HFFc6 (cell line): Measurements from ENCODE around the gene PKD1L1. TPM values are rescaled to one million over a fixed set of nuclear protein-coding genes. Genes with fewer than 3 reads are reported as not detected.

Experiments
- DNase-seq: peaks from one replicate; pipeline ENCODE4 v3.0.0-alpha.2; 2018
- H3K27ac Mint-ChIP-seq: 2 replicates; pipeline ENCODE4 v1.8.0; 2020; ENCODE audit warnings: mild to moderate bottlenecking, mixed read lengths
- H3K27me3 Mint-ChIP-seq: 2 replicates; pipeline ENCODE4 v1.8.0; 2021; ENCODE audit warnings: mild to moderate bottlenecking, moderate library complexity, mixed read lengths; ENCODE audit not compliant: insufficient read depth
- H3K36me3 Mint-ChIP-seq: 2 replicates; pipeline ENCODE4 v1.8.0; 2021; ENCODE audit warnings: low read depth, mixed read lengths
- H3K4me1 Mint-ChIP-seq: 2 replicates; pipeline ENCODE4 v1.8.0; 2020; ENCODE audit warnings: low read depth, mixed read lengths
- H3K4me3 Mint-ChIP-seq: 2 replicates; pipeline ENCODE4 v1.8.0; 2020; ENCODE audit warnings: mild to moderate bottlenecking, moderate library complexity, mixed read lengths
- H3K9me3 Mint-ChIP-seq: 2 replicates; pipeline ENCODE4 v1.8.0; 2020; ENCODE audit warnings: mild to moderate bottlenecking, mixed read lengths
- CTCF ChIP-seq: fragments of 200-600 bp; sonication (generic); IDR thresholded peaks from 2 replicates; pipeline ENCODE4 v1.5.0; 2021; ENCODE audit warnings: antibody characterized with exemption, mild to moderate bottlenecking
- total RNA-seq, 6 experiments: library from RNA; stranded (reverse); fragmentation: NEBNext Ultra II Directional; extraction: Animal tissue kit (Norgen Biotek cat#: 25700); gene quantifications; 2 replicates in 1 of 6; 3 replicates in 5 of 6; pipeline ENCODE4 v1.2.3, GENCODE V29; 2021

Gene PKD1L1
- total RNA-seq, 6 experiments from 2014 or later = 0.03 to 0.14 TPM; not detected in 4

DNA sequence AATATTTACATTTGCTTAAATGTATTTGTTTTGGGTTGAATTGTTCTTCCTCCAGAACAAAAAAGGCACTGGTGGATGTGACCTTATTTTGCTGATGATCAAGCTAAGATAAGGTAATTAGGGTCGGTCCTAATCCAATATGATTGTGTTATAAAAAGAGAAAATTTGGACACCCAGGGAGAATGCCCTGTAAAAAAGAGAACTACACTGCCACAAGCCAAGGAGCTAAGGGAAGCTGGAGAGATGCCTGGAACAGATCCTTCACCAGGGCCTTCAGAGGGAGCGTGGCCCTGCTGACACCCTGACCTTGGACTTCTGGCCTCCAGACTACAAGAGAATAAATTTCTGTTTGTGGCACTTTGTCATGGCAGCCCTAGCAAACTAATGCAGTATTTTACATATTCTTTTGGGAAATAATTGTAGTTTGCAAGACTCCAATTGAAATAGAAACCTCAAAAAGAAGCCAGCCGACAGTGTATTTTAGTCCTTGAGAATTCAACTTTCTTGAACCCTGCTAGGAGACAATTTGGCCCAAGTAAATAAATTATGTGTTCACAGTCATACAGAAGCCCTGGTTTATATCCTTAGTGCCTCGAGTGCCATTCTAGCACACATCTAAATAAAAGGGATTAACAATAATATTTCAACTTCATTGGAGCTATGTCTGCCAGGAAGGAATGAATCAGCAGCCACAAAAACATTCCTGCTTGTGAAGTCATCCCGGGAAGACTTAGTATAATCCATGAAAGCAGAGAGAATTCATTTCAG is 164.6 kb downstream of the PKD1L1 start:
- Mint-ChIP-seq H3K4me1 (peaks cover 68% of the 10 kb centered on the region), H3K27me3 (peaks cover 2% of the 10 kb centered on the region), H3K36me3 (peaks cover 5% of the 10 kb centered on the region; the same call in 1 of the 2 replicates), H3K27ac (peak overlapping the region; percentile 90), H3K4me3 (peak overlapping the region; percentile 76), H3K9me3 (no peaks in the 10 kb centered on the region)
- DNase-seq = peak; percentile 93
- TF ChIP-seq CTCF = no peak

- H3K27ac Mint-ChIP-seq = no peak overlapping the region; the same call in 1 of the 2 replicates
- no peaks in the 10 kb centered on the region for H3K9me3 Mint-ChIP-seq
- no peak for DNase-seq
- no peak overlapping the region for H3K4me3 Mint-ChIP-seq
- TF ChIP-seq CTCF = no peak
- H3K36me3 Mint-ChIP-seq = peaks cover 5% of the 10 kb centered on the region; the same call in 1 of the 2 replicates
- H3K4me1 Mint-ChIP-seq = peaks cover 75% of the 10 kb centered on the region
- peaks cover 2% of the 10 kb centered on the region for H3K27me3 Mint-ChIP-seq
Measured at GRCh38 chr7:47782792-47783191, 165.5 kb downstream of the PKD1L1 start.

DNA sequence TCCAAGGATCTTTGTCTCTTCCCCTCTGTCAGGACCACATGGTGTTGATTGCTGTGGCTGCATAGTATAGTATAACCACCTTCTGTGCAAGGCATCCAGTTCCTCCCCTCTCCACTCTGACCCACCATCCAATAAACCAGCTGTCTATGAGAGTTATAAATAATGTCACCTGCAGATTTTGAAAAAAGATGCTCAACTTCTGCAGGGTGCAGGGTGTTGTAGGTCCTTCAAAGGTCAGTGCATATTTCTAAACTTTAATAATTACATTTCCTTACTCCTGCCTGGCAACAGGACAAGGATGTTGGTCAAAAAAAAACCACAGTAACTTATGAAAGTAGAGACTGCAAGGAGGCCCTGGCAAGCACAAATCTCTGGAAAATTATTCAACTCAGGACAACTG is 166.2 kb downstream of the PKD1L1 start:
- no peaks in the 10 kb centered on the region for H3K9me3 Mint-ChIP-seq
- H3K27ac Mint-ChIP-seq = peak overlapping the region; percentile 1; the same call in 1 of the 2 replicates
- H3K4me3 Mint-ChIP-seq = no peak overlapping the region
- peaks cover 73% of the 10 kb centered on the region for H3K4me1 Mint-ChIP-seq
- no peak for DNase-seq
- peaks cover 5% of the 10 kb centered on the region; the same call in 1 of the 2 replicates for H3K36me3 Mint-ChIP-seq
- peaks cover 2% of the 10 kb centered on the region for H3K27me3 Mint-ChIP-seq
- no peak for TF ChIP-seq CTCF

DNA sequence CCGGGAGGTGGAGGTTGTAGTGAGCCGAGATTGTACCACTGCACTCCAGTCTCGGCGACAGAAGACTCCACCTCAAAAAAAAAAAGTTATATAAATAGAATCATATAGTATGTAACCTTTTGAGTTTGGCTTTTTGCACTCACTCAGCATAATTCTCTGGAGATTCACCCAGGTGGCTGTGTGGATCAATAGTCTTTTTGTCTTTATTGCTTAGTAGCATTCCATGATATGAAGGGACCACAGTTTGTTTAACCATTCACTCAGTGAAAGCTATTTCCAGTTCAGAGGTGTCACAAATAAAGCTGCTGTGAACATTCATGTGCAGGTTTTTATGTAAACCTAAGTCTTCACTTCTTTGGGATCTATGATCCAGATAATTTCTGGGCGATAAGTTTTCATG is 167.7 kb downstream of the PKD1L1 start:
- Mint-ChIP-seq H3K36me3 (peaks cover 5% of the 10 kb centered on the region; the same call in 1 of the 2 replicates), H3K4me1 (peaks cover 58% of the 10 kb centered on the region), H3K27ac (no peak overlapping the region), H3K9me3 (no peaks in the 10 kb centered on the region), H3K27me3 (peaks cover 2% of the 10 kb centered on the region), H3K4me3 (no peak overlapping the region)
- no peak for TF ChIP-seq CTCF
- no peak for DNase-seq

- no peak for TF ChIP-seq CTCF
- H3K9me3 Mint-ChIP-seq = no peaks in the 10 kb centered on the region
- H3K36me3 Mint-ChIP-seq = peaks cover 5% of the 10 kb centered on the region; the same call in 1 of the 2 replicates
- peaks cover 2% of the 10 kb centered on the region for H3K27me3 Mint-ChIP-seq
- H3K4me3 Mint-ChIP-seq = no peak overlapping the region
- no peak overlapping the region for H3K27ac Mint-ChIP-seq
- peaks cover 50% of the 10 kb centered on the region for H3K4me1 Mint-ChIP-seq
- no peak for DNase-seq
Measured at GRCh38 chr7:47779341-47779771, 168.9 kb downstream of the PKD1L1 start.
